Right ventricle myocardium superior (tissue), 1 donor: ENCODE results near the gene MTERF4. TPM values are rescaled to one million over a fixed set of nuclear protein-coding genes. Genes with fewer than 3 reads are reported as not detected.

ENCODE experiments used
- ATAC-seq: fragments of 200-7000 bp; cut with Tn5 transposase; one replicate; pipeline ENCODE4 v1.9.1; 2020; ENCODE audit warnings: mild to moderate bottlenecking; ENCODE audit not compliant: poor library complexity
- DNase-seq: peaks from one replicate; pipeline ENCODE4 v3.0.0-alpha.2; 2020
- intact Hi-C: fragments of 100-400 bp; cut with DNase I; formaldehyde crosslinking; loops from one replicate; pipeline ENCODE4 v1.11.2; 2022
- long read RNA-seq: library from polyadenylated mRNA; unstranded; transcript quantifications from one replicate; pipeline ENCODE4 v2.0.0, GENCODE V29; 2021
- total RNA-seq: library from RNA; stranded (reverse); fragmentation: NEBNext Ultra II Directional; extraction: Animal tissue kit (Norgen Biotek cat#: 25700); gene quantifications from one replicate; pipeline ENCODE4 v1.2.1, GENCODE V29; 2021
- donor health status: DM: no; HTN: yes; CAD: no; lungs with severe emphysema.

MTERF4 gene
- 23.8 TPM for total RNA-seq
- long read RNA-seq, transcript MTERF4-202 (4 exons, 1,637 nt), result major isoform, 32 of 51 reads
- long read RNA-seq, partial matches to known transcripts, result 2 of 51 reads
- long read RNA-seq, other reads (novel, unspliced or antisense), result 8 of 51 reads

GRCh38 chr2:241102239-241102803 lies at the start of gene MTERF4:
MTERF4 (minus strand) TSS chr2:241102287; CDS start chr2:241102273, 14 bp downstream.
- DNase-seq (peak; percentile 91), ATAC-seq (peak; percentile 99)
- intact Hi-C loops, result no loop called here

GRCh38 chr2:241150660-241151530 lies 48.8 kb upstream of the MTERF4 start:
- DNase-seq (no peak), ATAC-seq (peak; percentile 7)
- intact Hi-C loops, result no loop called here

GRCh38 chr2:241149925-241150659 lies 48.0 kb upstream of the MTERF4 start, which contains the start of gene PPP1R7:
PPP1R7 (plus strand) TSS chr2:241150467; CDS start chr2:241150496, 29 bp downstream.
- intact Hi-C loops, result no loop called here
- DNase-seq (peak; percentile 97), ATAC-seq (peak; percentile 98)

- ATAC-seq (no peak), DNase-seq (no peak)
- intact Hi-C loops, result no loop called here
These were observed 47.5 kb upstream of the MTERF4 start for GRCh38 chr2:241149675-241149924.

GRCh38 chr2:241148891-241149674 lies 47.0 kb upstream of the MTERF4 start, which contains the start of gene PASK:
PASK (minus strand) TSS chr2:241149472; CDS start chr2:241143032, 6,440 bp downstream.
- DNase-seq, result peak; percentile 96
- peak; percentile 97 for ATAC-seq
- intact Hi-C loops, result no loop called here

- ATAC-seq (no peak), DNase-seq (no peak)
- intact Hi-C loops, result no loop called here
These were observed 46.2 kb upstream of the MTERF4 start for GRCh38 chr2:241148239-241148638.

GRCh38 chr2:241147336-241147735 lies 45.2 kb upstream of the MTERF4 start:
- ATAC-seq, result no peak
- intact Hi-C loops, result no loop called here
- DNase-seq, result no peak

- intact Hi-C loops, result no loop called here
- ATAC-seq, result no peak
- no peak for DNase-seq
These were observed 44.2 kb upstream of the MTERF4 start for GRCh38 chr2:241146286-241146685.

- ATAC-seq (no peak), DNase-seq (no peak)
- intact Hi-C loops, result no loop called here
These were observed 40.5 kb upstream of the MTERF4 start for GRCh38 chr2:241142593-241142992.

- intact Hi-C loops, result no loop called here
- no peak for ATAC-seq
- DNase-seq, result no peak
These were observed 40.0 kb upstream of the MTERF4 start for GRCh38 chr2:241142063-241142462.

- intact Hi-C loops, result no loop called here
- DNase-seq (no peak), ATAC-seq (no peak)
These were observed 39.2 kb upstream of the MTERF4 start for GRCh38 chr2:241141214-241141770.

- ATAC-seq (no peak), DNase-seq (no peak)
- intact Hi-C loops, result no loop called here
These were observed 38.4 kb upstream of the MTERF4 start for GRCh38 chr2:241140445-241140840.

GRCh38 chr2:241139531-241140444 lies 37.7 kb upstream of the MTERF4 start:
- ATAC-seq (no peak), DNase-seq (no peak)
- intact Hi-C loops, result no loop called here

GRCh38 chr2:241138471-241138870 lies 36.4 kb upstream of the MTERF4 start:
- DNase-seq (no peak), ATAC-seq (no peak)
- intact Hi-C loops, result no loop called here

- intact Hi-C loops, result no loop called here
- no peak for ATAC-seq
- no peak for DNase-seq
These were observed 35.4 kb upstream of the MTERF4 start for GRCh38 chr2:241137276-241138190.

GRCh38 chr2:241136661-241137260 lies 34.7 kb upstream of the MTERF4 start:
- DNase-seq, result no peak
- intact Hi-C loops, result no loop called here
- ATAC-seq, result no peak
